Parathyroid adenoma (tissue), 2 donors: Measurements from ENCODE around the gene RMRP.
"Not testable (repeated sequence)": the region's sequence is repeated elsewhere in the genome, so short reads cannot be mapped to it uniquely, and the experiment has no call there.

Source experiments
- H2AFZ ChIP-seq: fragments of 300-600 bp; sonication (generic); one replicate; pipeline ENCODE4 v1.7.0; 2017; ENCODE audit warnings: antibody characterized with exemption, mild to moderate bottlenecking
- H3K27ac ChIP-seq: fragments of 300-600 bp; sonication (generic); one replicate; pipeline ENCODE4 v1.7.0; 2017
- H3K27me3 ChIP-seq: fragments of 300-600 bp; sonication (generic); one replicate; pipeline ENCODE4 v1.7.0; 2017; ENCODE audit warnings: low read length; ENCODE audit not compliant: control insufficient read depth, insufficient read depth
- H3K36me3 ChIP-seq: fragments of 300-600 bp; sonication (generic); one replicate; pipeline ENCODE4 v1.7.0; 2017; ENCODE audit warnings: low read length; ENCODE audit not compliant: control insufficient read depth, insufficient read depth
- H3K4me1 ChIP-seq: fragments of 300-600 bp; sonication (generic); one replicate; pipeline ENCODE4 v1.7.0; 2017; ENCODE audit warnings: control low read depth
- H3K4me2 ChIP-seq: fragments of 300-600 bp; sonication (generic); one replicate; pipeline ENCODE4 v1.7.0; 2017; ENCODE audit warnings: low read length
- H3K4me3 ChIP-seq: fragments of 300-600 bp; sonication (generic); one replicate; pipeline ENCODE4 v1.7.0; 2017; ENCODE audit warnings: low read depth, low read length
- H3K79me2 ChIP-seq: fragments of 300-600 bp; sonication (generic); one replicate; pipeline ENCODE4 v1.7.0; 2017; ENCODE audit warnings: control low read depth
- H3K9ac ChIP-seq: fragments of 300-600 bp; sonication (generic); one replicate; pipeline ENCODE4 v1.7.0; 2017; ENCODE audit warnings: mild to moderate bottlenecking
- H3K9me3 ChIP-seq: fragments of 300-600 bp; sonication (generic); one replicate; pipeline ENCODE4 v1.7.0; 2017; ENCODE audit warnings: low read length; ENCODE audit not compliant: control insufficient read depth
- CTCF ChIP-seq: fragments of 300-600 bp; sonication (generic); IDR thresholded peaks from one replicate; pipeline ENCODE4 v1.7.0; 2017; ENCODE audit warnings: antibody characterized with exemption, mild to moderate bottlenecking
- donor health status: primary hyperparathyroidism.

RMRP gene

GRCh38 chr9:35643046-35643445 is 14.8 kb downstream of the RMRP start:
- Histone ChIP-seq H3K4me3 (no peak overlapping the region), H3K4me1 (peaks cover 3% of the 10 kb centered on the region), H3K4me2 (no peak overlapping the region), H3K36me3 (no peaks in the 10 kb centered on the region), H3K27ac (no peak overlapping the region), H3K9ac (no peak overlapping the region), H3K9me3 (no peaks in the 10 kb centered on the region), H3K27me3 (no peaks in the 10 kb centered on the region), H3K79me2 (no peaks in the 10 kb centered on the region), H2AFZ (no peak overlapping the region)
- TF ChIP-seq CTCF, result no peak

GRCh38 chr9:35641478-35641877 is 16.3 kb downstream of the RMRP start:
- H3K4me2 ChIP-seq, H2AFZ ChIP-seq, H3K27me3 ChIP-seq, H3K4me3 ChIP-seq, H3K27ac ChIP-seq, H3K9me3 ChIP-seq, H3K4me1 ChIP-seq, H3K79me2 ChIP-seq, H3K36me3 ChIP-seq, H3K9ac ChIP-seq: not testable (repeated sequence)

GRCh38 chr9:35640431-35640830 is 17.4 kb downstream of the RMRP start:
- H3K4me3 ChIP-seq, H3K27me3 ChIP-seq, H3K4me2 ChIP-seq, H3K9me3 ChIP-seq, H3K79me2 ChIP-seq, H3K4me1 ChIP-seq, H3K36me3 ChIP-seq, H3K9ac ChIP-seq, H3K27ac ChIP-seq, H2AFZ ChIP-seq: not testable (repeated sequence)

- TF ChIP-seq CTCF, result no peak
- H3K4me1 ChIP-seq, result no peaks in the 10 kb centered on the region
- H3K27ac ChIP-seq, result no peak overlapping the region
- H3K4me2 ChIP-seq, result no peak overlapping the region
- no peak overlapping the region for H2AFZ ChIP-seq
- no peaks in the 10 kb centered on the region for H3K9me3 ChIP-seq
- no peaks in the 10 kb centered on the region for H3K27me3 ChIP-seq
- no peak overlapping the region for H3K9ac ChIP-seq
- H3K4me3 ChIP-seq, result no peak overlapping the region
- no peaks in the 10 kb centered on the region for H3K36me3 ChIP-seq
- H3K79me2 ChIP-seq, result no peaks in the 10 kb centered on the region
These were observed 18.2 kb downstream of the RMRP start for GRCh38 chr9:35639631-35640030.

GRCh38 chr9:35639225-35639624 is 18.6 kb downstream of the RMRP start:
- not testable (repeated sequence) for H3K9ac ChIP-seq, H3K36me3 ChIP-seq, H3K4me2 ChIP-seq, H3K4me3 ChIP-seq, H3K9me3 ChIP-seq, H3K27me3 ChIP-seq, H3K4me1 ChIP-seq, H3K79me2 ChIP-seq, H3K27ac ChIP-seq, H2AFZ ChIP-seq

- not testable (repeated sequence) for H3K27ac ChIP-seq, H3K4me3 ChIP-seq, H3K4me2 ChIP-seq, H3K9me3 ChIP-seq, H3K27me3 ChIP-seq, H3K79me2 ChIP-seq, H3K36me3 ChIP-seq, H2AFZ ChIP-seq, H3K9ac ChIP-seq, H3K4me1 ChIP-seq
These were observed 19.1 kb downstream of the RMRP start for GRCh38 chr9:35638751-35639150.

- H3K27ac ChIP-seq, H3K4me1 ChIP-seq: not testable (repeated sequence)
These were observed 20.3 kb downstream of the RMRP start for GRCh38 chr9:35637427-35637955.

GRCh38 chr9:35636877-35637246 is 21.0 kb downstream of the RMRP start:
- H3K27ac ChIP-seq, result not testable (repeated sequence)

More at GRCh38 chr9:35637427-35637955, 20.3 kb downstream of the RMRP start:
- H3K36me3 ChIP-seq, H3K4me2 ChIP-seq, H3K27me3 ChIP-seq, H3K9me3 ChIP-seq, H3K79me2 ChIP-seq, H3K9ac ChIP-seq, H3K4me3 ChIP-seq, H2AFZ ChIP-seq: not testable (repeated sequence)

More at GRCh38 chr9:35636877-35637246, 21.0 kb downstream of the RMRP start:
- not testable (repeated sequence) for H3K9ac ChIP-seq, H3K4me2 ChIP-seq, H3K9me3 ChIP-seq, H3K4me3 ChIP-seq, H3K4me1 ChIP-seq, H2AFZ ChIP-seq, H3K27me3 ChIP-seq, H3K79me2 ChIP-seq, H3K36me3 ChIP-seq
